Pancreas (tissue), 10 donors: ENCODE measurements around the gene SLC30A7. TPM values are rescaled to one million over a fixed set of nuclear protein-coding genes. Genes with fewer than 3 reads are reported as not detected.

Source experiments
- ATAC-seq, 4 donors: fragments of 200-7000 bp; cut with Tn5 transposase; one replicate each; pipeline versions ENCODE4 v1.8.0 to v1.9.1; 2020; ENCODE audit warnings: mild to moderate bottlenecking in 4 of 4, moderate library complexity in 4 of 4
- DNase-seq, 6 donors: peaks; one replicate each; pipeline ENCODE4 v3.0.0-alpha.2; 2020
- FAIRE-seq: peaks from 2 replicates; lab custom pipeline; 2012; peaks lifted over from hg19 to GRCh38; lab: Jason Lieb, UNC
- H3K27ac ChIP-seq, 4 donors: fragments of 200-600 bp; sonication (generic); 1 replicate in 3 of 4; 2 replicates in 1 of 4; pipeline versions ENCODE4 v1.5.0 to v1.8.0; 2020
- H3K27me3 ChIP-seq, 4 donors: fragments of 200-600 bp; one replicate each; pipeline ENCODE4 v1.8.0; 2021
- H3K36me3 ChIP-seq, 3 donors: fragments of 200-600 bp; sonication (generic) in 1 of 3; one replicate each; pipeline versions ENCODE4 v1.5.0 to v1.8.0; 2020 to 2021
- H3K4me1 ChIP-seq, 3 donors: fragments of 200-600 bp; one replicate each; pipeline ENCODE4 v1.8.0; 2021
- H3K4me3 ChIP-seq, 4 donors: fragments of 200-600 bp; sonication (generic) in 2 of 4; one replicate each; pipeline versions ENCODE4 v1.5.0 to v1.8.0; 2020 to 2021
- H3K9me3 ChIP-seq, 4 donors: fragments of 200-600 bp; one replicate each; pipeline ENCODE4 v1.8.0; 2021
- WGBS, 2 donors: extraction: QIAGEN DNeasy Blood & Tissue Kit; methylation state at CpG; one replicate each; pipeline ENCODE4 v1.1.7; 2013; 5-methylcytosine and 5-hydroxymethylcytosine counted together
- intact Hi-C, 3 donors: fragments of 100-400 bp; cut with DNase I; formaldehyde crosslinking; loops; one replicate each; pipeline versions ENCODE4 v1.11.1 to v1.14.2; 2022
- polyA plus RNA-seq, 2 donors: library from polyadenylated mRNA; stranded (reverse); fragments of 200-250 nt; gene quantifications; one replicate each; pipeline ENCODE4 v1.2.3, GENCODE V29; 2013
- total RNA-seq, 6 donors: library from RNA; stranded (reverse); fragmentation: NEBNext Ultra II Directional in 4 of 6; extraction: Animal tissue kit (Norgen Biotek cat#: 25700) in 4 of 6; gene quantifications; one replicate each; pipeline versions ENCODE4 v1.2.1 to v1.2.4, GENCODE V29; 2021 to 2023
- TF ChIP-seq, protein P1 (sequence below), 4 donors: fragments of 200-600 bp; sonication (generic) in 3 of 4; IDR thresholded peaks; one replicate each; pipeline versions ENCODE4 v1.5.0 to v1.8.0; 2021; ENCODE audit warnings: antibody characterized with exemption in 4 of 4
- donor health status: healthy with polysubstance abuse.
- donor health status: DM: no; HTN: no; CAD: no; lungs with moderate emphysema.
- donor health status: DM: no; HTN: no; CAD: no.
- donor health status: control.
- donor health status: control.
- donor health status: Bipolar disorder and iron deficiency.
- donor health status: DM: yes; HTN: yes; CAD: no.
- donor health status: DM: no; HTN: no; CAD: no.
- donor health status: DM: no; HTN: no; CAD: no.
- donor health status: DM: yes; HTN: yes; CAD: no.

The SLC30A7 gene
- total and polyA plus RNA-seq, 8 donors: 2.5 to 21.4 (median 11.0) TPM

- TF ChIP-seq, protein P1, sequence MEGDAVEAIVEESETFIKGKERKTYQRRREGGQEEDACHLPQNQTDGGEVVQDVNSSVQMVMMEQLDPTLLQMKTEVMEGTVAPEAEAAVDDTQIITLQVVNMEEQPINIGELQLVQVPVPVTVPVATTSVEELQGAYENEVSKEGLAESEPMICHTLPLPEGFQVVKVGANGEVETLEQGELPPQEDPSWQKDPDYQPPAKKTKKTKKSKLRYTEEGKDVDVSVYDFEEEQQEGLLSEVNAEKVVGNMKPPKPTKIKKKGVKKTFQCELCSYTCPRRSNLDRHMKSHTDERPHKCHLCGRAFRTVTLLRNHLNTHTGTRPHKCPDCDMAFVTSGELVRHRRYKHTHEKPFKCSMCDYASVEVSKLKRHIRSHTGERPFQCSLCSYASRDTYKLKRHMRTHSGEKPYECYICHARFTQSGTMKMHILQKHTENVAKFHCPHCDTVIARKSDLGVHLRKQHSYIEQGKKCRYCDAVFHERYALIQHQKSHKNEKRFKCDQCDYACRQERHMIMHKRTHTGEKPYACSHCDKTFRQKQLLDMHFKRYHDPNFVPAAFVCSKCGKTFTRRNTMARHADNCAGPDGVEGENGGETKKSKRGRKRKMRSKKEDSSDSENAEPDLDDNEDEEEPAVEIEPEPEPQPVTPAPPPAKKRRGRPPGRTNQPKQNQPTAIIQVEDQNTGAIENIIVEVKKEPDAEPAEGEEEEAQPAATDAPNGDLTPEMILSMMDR (IDR thresholded peaks at IDR 0.05): no peak
- intact Hi-C loops: no loop called here
- WGBS, 2 donors: 27 to 32% methylated on average over 5 of the region's 5 CpGs
- peaks cover 0 to 14% (median 8%) of the 10 kb centered on the region in 3 donors for H3K4me1 ChIP-seq
- H3K36me3 ChIP-seq: no peaks in the 10 kb centered on the region
- no peaks in the 10 kb centered on the region for H3K27me3 ChIP-seq
- ATAC-seq: no peak
- FAIRE-seq: no peak
- H3K9me3 ChIP-seq: no peaks in the 10 kb centered on the region
- H3K4me3 ChIP-seq: peak overlapping the region; percentile 35 to 79 (median 57)
- peak overlapping the region in 1 of 4 donors; percentile 76 for H3K27ac ChIP-seq
- no peak for DNase-seq
These were observed 130.5 kb downstream of the SLC30A7 start for GRCh38 chr1:101026430-101026788.

- ATAC-seq: no peak
- intact Hi-C loops: no loop called here
- WGBS, 2 donors: 81 to 95% methylated on average over 6 of the region's 6 CpGs
These were observed 131.4 kb downstream of the SLC30A7 start for GRCh38 chr1:101027194-101027772.

DNA sequence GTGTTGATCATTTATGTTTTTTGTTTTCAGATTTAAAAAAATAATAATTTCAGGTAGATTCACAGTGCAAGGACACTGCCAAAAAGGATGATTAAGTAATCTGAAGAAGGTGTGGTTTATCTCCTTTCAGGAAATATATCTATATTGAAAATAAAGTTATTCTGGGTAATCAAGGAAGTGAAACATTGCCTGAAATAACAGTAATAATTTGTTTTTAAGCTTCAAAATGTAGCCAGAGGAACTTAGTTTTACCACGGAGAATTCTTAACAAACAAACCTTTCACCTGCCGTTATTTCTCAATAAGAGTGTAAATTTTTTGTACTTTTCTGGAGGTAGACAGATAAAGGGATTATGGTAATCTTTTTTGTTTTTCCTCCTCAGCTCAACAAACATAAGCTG is 132.6 kb downstream of the SLC30A7 start:
- Histone ChIP-seq H3K4me1 (peaks cover 0 to 14% (median 8%) of the 10 kb centered on the region in 3 donors), H3K27ac (no peak overlapping the region), H3K4me3 (no peak overlapping the region), H3K36me3 (no peaks in the 10 kb centered on the region), H3K9me3 (no peaks in the 10 kb centered on the region), H3K27me3 (no peaks in the 10 kb centered on the region)
- FAIRE-seq (no peak), ATAC-seq (no peak), DNase-seq (no peak)
- WGBS, 2 donors: 82 to 88% methylated on average over 2 of the region's 2 CpGs
- intact Hi-C loops: no loop called here
- TF ChIP-seq, protein P1 (IDR thresholded peaks at IDR 0.05): no peak

More at GRCh38 chr1:101027194-101027772, 131.4 kb downstream of the SLC30A7 start:
- no peak for FAIRE-seq
- TF ChIP-seq, protein P1 (IDR thresholded peaks at IDR 0.05): no peak
- Histone ChIP-seq H3K9me3 (no peaks in the 10 kb centered on the region), H3K27me3 (no peaks in the 10 kb centered on the region), H3K36me3 (no peaks in the 10 kb centered on the region), H3K4me1 (peaks cover 0 to 14% (median 8%) of the 10 kb centered on the region in 3 donors), H3K27ac (no peak overlapping the region), H3K4me3 (peak overlapping the region in 1 of 4 donors; percentile 79)
- no peak for DNase-seq

DNA sequence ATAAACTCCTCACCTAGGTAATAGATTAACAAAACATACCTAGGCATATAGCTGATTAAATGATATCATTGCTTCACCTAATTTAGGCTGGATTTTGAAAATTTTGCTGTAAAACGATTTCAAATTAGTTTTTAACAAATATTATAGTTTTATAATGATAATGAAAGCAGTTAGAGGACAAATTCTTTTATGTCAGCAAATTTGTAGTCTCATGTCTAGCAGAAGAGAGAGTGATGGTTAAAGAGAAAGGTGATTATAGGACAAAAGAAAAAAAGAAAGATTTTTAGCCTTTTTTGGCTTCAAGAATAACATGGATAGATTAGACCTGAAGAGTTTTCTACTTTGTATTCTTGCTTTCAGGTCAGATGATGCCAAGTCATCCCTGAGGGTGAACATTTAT is 133.3 kb downstream of the SLC30A7 start:
- H3K27me3 ChIP-seq: no peaks in the 10 kb centered on the region
- no peak for FAIRE-seq

GRCh38 chr1:101030881-101031280 is 135.0 kb downstream of the SLC30A7 start:
- no peak for DNase-seq
- no peak for FAIRE-seq
- no peak for ATAC-seq
- Histone ChIP-seq H3K27me3 (no peaks in the 10 kb centered on the region), H3K9me3 (no peaks in the 10 kb centered on the region), H3K4me3 (no peak overlapping the region), H3K36me3 (no peaks in the 10 kb centered on the region), H3K4me1 (peaks cover 0 to 8% (median 0%) of the 10 kb centered on the region in 3 donors), H3K27ac (no peak overlapping the region)
- TF ChIP-seq, protein P1 (IDR thresholded peaks at IDR 0.05): no peak
- WGBS, 2 donors: 91% methylated on average over 4 of the region's 4 CpGs
- intact Hi-C loops: no loop called here

More for the DNA sequence above, 133.3 kb downstream of the SLC30A7 start:
- Histone ChIP-seq H3K27ac (no peak overlapping the region), H3K36me3 (no peaks in the 10 kb centered on the region), H3K4me1 (peaks cover 0 to 14% (median 8%) of the 10 kb centered on the region in 3 donors), H3K9me3 (no peaks in the 10 kb centered on the region), H3K4me3 (no peak overlapping the region)
- ATAC-seq: no peak
- intact Hi-C loops: no loop called here
- TF ChIP-seq, protein P1 (IDR thresholded peaks at IDR 0.05): no peak
- no peak for DNase-seq
- 51 to 59% methylated on average over 1 of the region's 1 CpG for WGBS, 2 donors
